ENCODE measurements around the gene CHRNA9. TPM values are rescaled to one million over a fixed set of nuclear protein-coding genes. Genes with fewer than 3 reads are reported as not detected.

The CHRNA9 gene
- total RNA-seq, 6 experiments from 2014 or later: not detected

- Histone ChIP-seq H3K9me3 (no peaks in the 10 kb centered on the region), H3K27me3 (no peaks in the 10 kb centered on the region), H3K36me3 (no peaks in the 10 kb centered on the region), H3K4me3 (no peak overlapping the region), H3K4me1 (peaks cover 0 to 32% (median 4%) of the 10 kb centered on the region in 4 donors), H3K27ac (no peak overlapping the region)
- intact Hi-C loops (cut with DNase I): no loop called here
- no peak for TF ChIP-seq CTCF (IDR thresholded peaks at IDR 0.05)
- DNase-seq: no peak
- 83% methylated on average over 5 of the region's 6 CpGs for WGBS (ENCODE audit: insufficient coverage, low coverage, low lambda C conversion rate, missing lambda C conversion rate)
- no peak for ATAC-seq
Measured at GRCh38 chr4:40401096-40401495, 66.0 kb downstream of the CHRNA9 start.

- Histone ChIP-seq H3K4me3 (no peak overlapping the region), H3K27ac (no peak overlapping the region), H3K4me1 (peaks cover 0 to 27% (median 4%) of the 10 kb centered on the region in 4 donors), H3K27me3 (no peaks in the 10 kb centered on the region), H3K9me3 (no peaks in the 10 kb centered on the region), H3K36me3 (no peaks in the 10 kb centered on the region)
- intact Hi-C loops (cut with DNase I): no loop called here
- ATAC-seq (no peak), DNase-seq (no peak)
- TF ChIP-seq POLR2A (IDR thresholded peaks at IDR 0.05) (no peak), CTCF (IDR thresholded peaks at IDR 0.05) (no peak)
- 73% methylated on average over 8 of the region's 8 CpGs for WGBS (ENCODE audit: insufficient coverage, low coverage, low lambda C conversion rate, missing lambda C conversion rate)
Measured at GRCh38 chr4:40401631-40402030, 66.5 kb downstream of the CHRNA9 start.

GRCh38 chr4:40402556-40402955 lies 67.4 kb downstream of the CHRNA9 start:
- Histone ChIP-seq H3K27me3 (no peaks in the 10 kb centered on the region), H3K36me3 (no peaks in the 10 kb centered on the region), H3K9me3 (no peaks in the 10 kb centered on the region), H3K4me1 (peaks cover 0 to 24% (median 4%) of the 10 kb centered on the region in 4 donors), H3K27ac (no peak overlapping the region), H3K4me3 (no peak overlapping the region)
- no CpG with 5 or more reads among the region's 1 CpG for WGBS (ENCODE audit: insufficient coverage, low coverage, low lambda C conversion rate, missing lambda C conversion rate)
- intact Hi-C loops (cut with DNase I): no loop called here
- DNase-seq: no peak
- TF ChIP-seq POLR2A (IDR thresholded peaks at IDR 0.05): no peak
- no peak for TF ChIP-seq CTCF (IDR thresholded peaks at IDR 0.05)
- ATAC-seq: no peak

GRCh38 chr4:40403081-40403480 lies 67.9 kb downstream of the CHRNA9 start:
- TF ChIP-seq POLR2A (IDR thresholded peaks at IDR 0.05) (no peak), CTCF (IDR thresholded peaks at IDR 0.05) (no peak)
- peak overlapping the region in 1 of 3 donors; percentile 64 for H3K27ac ChIP-seq

More at GRCh38 chr4:40403081-40403480, 67.9 kb downstream of the CHRNA9 start:
- no peaks in the 10 kb centered on the region for H3K36me3 ChIP-seq
- H3K4me1 ChIP-seq: peaks cover 0 to 24% (median 4%) of the 10 kb centered on the region in 4 donors
- no peak for ATAC-seq
- H3K4me3 ChIP-seq: no peak overlapping the region
- intact Hi-C loops (cut with DNase I): no loop called here
- H3K27me3 ChIP-seq: no peaks in the 10 kb centered on the region
- 85% methylated on average over 4 of the region's 5 CpGs for WGBS (ENCODE audit: insufficient coverage, low coverage, low lambda C conversion rate, missing lambda C conversion rate)
- DNase-seq: no peak
- no peaks in the 10 kb centered on the region for H3K9me3 ChIP-seq

Small RNAs within 50 kb of the gene (small RNA-seq; reads per million reads assigned to genes)
- gene RNU7-74P: 0 reads per million in 2 experiments

Other genes with a start within 250 kb of the CHRNA9 start
- gene RHOH, start 138.3 kb upstream of the CHRNA9 start, total RNA-seq: 1 to 10 TPM in 1 of 6 experiments, under 1 TPM in 5; 0.25 to 1.2 (median 0.62) TPM

Data from right lobe of liver (tissue), 6 donors.